ENCODE results near the gene ADAMTS13.

DNA sequence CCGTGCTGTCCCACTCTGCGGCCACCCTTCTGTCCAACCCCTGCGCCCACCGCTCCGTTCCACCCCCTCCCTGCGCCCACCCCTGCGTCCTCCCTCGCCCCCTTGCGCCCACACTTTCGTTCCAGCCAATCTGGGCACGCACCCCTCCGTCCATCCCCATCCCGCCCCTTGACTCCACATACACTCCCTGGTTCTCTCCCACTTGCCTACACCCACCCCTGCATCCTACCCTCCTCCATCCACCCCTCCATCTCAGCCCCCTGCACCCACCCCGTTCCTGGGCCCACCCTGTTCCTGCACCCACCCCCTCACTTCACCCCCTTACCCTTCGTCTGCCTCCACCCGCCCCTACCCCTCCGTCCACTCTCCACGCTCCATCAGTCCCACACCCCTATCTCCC, 7.0 kb downstream of the ADAMTS13 start:
- TF ChIP-seq, protein P1, sequence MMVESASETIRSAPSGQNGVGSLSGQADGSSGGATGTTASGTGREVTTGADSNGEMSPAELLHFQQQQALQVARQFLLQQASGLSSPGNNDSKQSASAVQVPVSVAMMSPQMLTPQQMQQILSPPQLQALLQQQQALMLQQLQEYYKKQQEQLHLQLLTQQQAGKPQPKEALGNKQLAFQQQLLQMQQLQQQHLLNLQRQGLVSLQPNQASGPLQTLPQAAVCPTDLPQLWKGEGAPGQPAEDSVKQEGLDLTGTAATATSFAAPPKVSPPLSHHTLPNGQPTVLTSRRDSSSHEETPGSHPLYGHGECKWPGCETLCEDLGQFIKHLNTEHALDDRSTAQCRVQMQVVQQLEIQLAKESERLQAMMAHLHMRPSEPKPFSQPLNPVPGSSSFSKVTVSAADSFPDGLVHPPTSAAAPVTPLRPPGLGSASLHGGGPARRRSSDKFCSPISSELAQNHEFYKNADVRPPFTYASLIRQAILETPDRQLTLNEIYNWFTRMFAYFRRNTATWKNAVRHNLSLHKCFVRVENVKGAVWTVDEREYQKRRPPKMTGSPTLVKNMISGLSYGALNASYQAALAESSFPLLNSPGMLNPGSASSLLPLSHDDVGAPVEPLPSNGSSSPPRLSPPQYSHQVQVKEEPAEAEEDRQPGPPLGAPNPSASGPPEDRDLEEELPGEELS (CRISPR knock-in tag; IDR thresholded peaks at IDR 0.05; ENCODE audit: borderline replicate concordance), result no peak
- TF ChIP-seq ZNF146 (CRISPR knock-in tag; IDR thresholded peaks at IDR 0.05; ENCODE audit: unreplicated experiment), result no peak
- TF ChIP-seq ESRRA (IDR thresholded peaks at IDR 0.05; ENCODE audit: borderline replicate concordance, low read depth), result no peak
- TF ChIP-seq ZBTB49 (CRISPR knock-in tag; IDR thresholded peaks at IDR 0.05; ENCODE audit: borderline replicate concordance), result no peak
- no peak for TF ChIP-seq POLR2A (conservative IDR thresholded peaks at IDR 0.05)
- no peak for TF ChIP-seq ZBTB1 (CRISPR knock-in tag; IDR thresholded peaks at IDR 0.05; ENCODE audit: borderline replicate concordance, low read depth)
- TF ChIP-seq, protein P2, sequence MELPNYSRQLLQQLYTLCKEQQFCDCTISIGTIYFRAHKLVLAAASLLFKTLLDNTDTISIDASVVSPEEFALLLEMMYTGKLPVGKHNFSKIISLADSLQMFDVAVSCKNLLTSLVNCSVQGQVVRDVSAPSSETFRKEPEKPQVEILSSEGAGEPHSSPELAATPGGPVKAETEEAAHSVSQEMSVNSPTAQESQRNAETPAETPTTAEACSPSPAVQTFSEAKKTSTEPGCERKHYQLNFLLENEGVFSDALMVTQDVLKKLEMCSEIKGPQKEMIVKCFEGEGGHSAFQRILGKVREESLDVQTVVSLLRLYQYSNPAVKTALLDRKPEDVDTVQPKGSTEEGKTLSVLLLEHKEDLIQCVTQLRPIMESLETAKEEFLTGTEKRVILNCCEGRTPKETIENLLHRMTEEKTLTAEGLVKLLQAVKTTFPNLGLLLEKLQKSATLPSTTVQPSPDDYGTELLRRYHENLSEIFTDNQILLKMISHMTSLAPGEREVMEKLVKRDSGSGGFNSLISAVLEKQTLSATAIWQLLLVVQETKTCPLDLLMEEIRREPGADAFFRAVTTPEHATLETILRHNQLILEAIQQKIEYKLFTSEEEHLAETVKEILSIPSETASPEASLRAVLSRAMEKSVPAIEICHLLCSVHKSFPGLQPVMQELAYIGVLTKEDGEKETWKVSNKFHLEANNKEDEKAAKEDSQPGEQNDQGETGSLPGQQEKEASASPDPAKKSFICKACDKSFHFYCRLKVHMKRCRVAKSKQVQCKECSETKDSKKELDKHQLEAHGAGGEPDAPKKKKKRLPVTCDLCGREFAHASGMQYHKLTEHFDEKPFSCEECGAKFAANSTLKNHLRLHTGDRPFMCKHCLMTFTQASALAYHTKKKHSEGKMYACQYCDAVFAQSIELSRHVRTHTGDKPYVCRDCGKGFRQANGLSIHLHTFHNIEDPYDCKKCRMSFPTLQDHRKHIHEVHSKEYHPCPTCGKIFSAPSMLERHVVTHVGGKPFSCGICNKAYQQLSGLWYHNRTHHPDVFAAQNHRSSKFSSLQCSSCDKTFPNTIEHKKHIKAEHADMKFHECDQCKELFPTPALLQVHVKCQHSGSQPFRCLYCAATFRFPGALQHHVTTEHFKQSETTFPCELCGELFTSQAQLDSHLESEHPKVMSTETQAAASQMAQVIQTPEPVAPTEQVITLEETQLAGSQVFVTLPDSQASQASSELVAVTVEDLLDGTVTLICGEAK (IDR thresholded peaks at IDR 0.05), result no peak
- TF ChIP-seq, protein P2 (CRISPR knock-in tag; IDR thresholded peaks at IDR 0.05), result no peak
- TF ChIP-seq RFX5 (IDR thresholded peaks at IDR 0.05; ENCODE audit: low read depth, low read length), result no peak
- TF ChIP-seq ETS2 (tag; IDR thresholded peaks at IDR 0.05; ENCODE audit: borderline replicate concordance, poor library complexity, severe bottlenecking), result no peak
- TF ChIP-seq NR2C1 (IDR thresholded peaks at IDR 0.05), result no peak
- no peak for TF ChIP-seq NR2C1 (tag; IDR thresholded peaks at IDR 0.05)
- no peak for TF ChIP-seq ETV6 (IDR thresholded peaks at IDR 0.05; ENCODE audit: borderline replicate concordance in 1 of 2, low read depth in 2 of 2, low read length in 1 of 2)
- TF ChIP-seq ETV6 (CRISPR knock-in tag; IDR thresholded peaks at IDR 0.05; ENCODE audit: borderline replicate concordance), result no peak
- no peak for TF ChIP-seq MAZ (CRISPR knock-in tag; conservative IDR thresholded peaks at IDR 0.05 in 1 of 2, IDR thresholded peaks at IDR 0.05 in 1 of 2)
